H9 (cell line): ENCODE measurements around the gene ABCA7. TPM values are rescaled to one million over a fixed set of nuclear protein-coding genes. Genes with fewer than 3 reads are reported as not detected.

Experiments
- DNase-seq: peaks from one replicate; pipeline ENCODE4 v3.0.0-alpha.2; 2017
- H2AFZ ChIP-seq: one replicate; pipeline ENCODE4 v1.6.1; 2013; ENCODE audit warnings: mild to moderate bottlenecking, low read length, control low read depth, moderate library complexity
- H2AK5ac ChIP-seq: 2 replicates; pipeline ENCODE4 v1.6.1; 2013; ENCODE audit warnings: low read length, control low read depth, mixed read lengths; ENCODE audit not compliant: insufficient read length
- H2BK120ac ChIP-seq: one replicate; pipeline ENCODE4 v1.6.1; 2013; ENCODE audit warnings: low read depth, mild to moderate bottlenecking, low read length, control low read depth, inconsistent platforms; ENCODE audit not compliant: poor library complexity, severe bottlenecking
- H2BK12ac ChIP-seq: 2 replicates; pipeline ENCODE4 v1.6.1; 2013; ENCODE audit warnings: low read length, control low read depth, mixed read lengths, low read depth; ENCODE audit not compliant: insufficient read length
- H2BK15ac ChIP-seq: 2 replicates; pipeline ENCODE4 v1.6.1; 2013; ENCODE audit warnings: low read depth, low read length, control low read depth
- H2BK20ac ChIP-seq: one replicate; pipeline ENCODE4 v1.6.1; 2013; ENCODE audit warnings: low read depth, mild to moderate bottlenecking, low read length, control low read depth, inconsistent platforms; ENCODE audit not compliant: poor library complexity, severe bottlenecking
- H2BK5ac ChIP-seq: 2 replicates; pipeline ENCODE4 v1.6.1; 2013; ENCODE audit warnings: low read length, control low read depth, mixed read lengths; ENCODE audit not compliant: insufficient read length
- H3K14ac ChIP-seq: 2 replicates; pipeline ENCODE4 v1.6.1; 2013; ENCODE audit warnings: low read length, control low read depth; ENCODE audit not compliant: insufficient read depth
- H3K18ac ChIP-seq: 2 replicates; pipeline ENCODE4 v1.6.1; 2013; ENCODE audit warnings: low read depth, mild to moderate bottlenecking, mixed read lengths, low read length, control low read depth; ENCODE audit not compliant: insufficient read length
- H3K23ac ChIP-seq: 2 replicates; pipeline ENCODE4 v1.6.1; 2013; ENCODE audit warnings: low read length, control low read depth, mixed read lengths, low read depth; ENCODE audit not compliant: insufficient read length
- H3K23me2 ChIP-seq: 2 replicates; pipeline ENCODE4 v1.6.1; 2013; ENCODE audit warnings: low read depth, mild to moderate bottlenecking, mixed read lengths, low read length, control low read depth; ENCODE audit not compliant: insufficient read length, poor library complexity, severe bottlenecking
- H3K27ac ChIP-seq: 2 replicates; pipeline ENCODE4 v1.5.1; 2013; ENCODE audit warnings: low read length, control low read depth, mixed read lengths, low read depth; ENCODE audit not compliant: insufficient read length
- H3K27me3 ChIP-seq: 2 replicates; pipeline ENCODE4 v1.6.1; 2013; ENCODE audit warnings: low read length, control low read depth, inconsistent platforms; ENCODE audit not compliant: insufficient read depth
- H3K4ac ChIP-seq: 2 replicates; pipeline ENCODE4 v1.6.1; 2013; ENCODE audit warnings: low read depth, mild to moderate bottlenecking, control low read depth, inconsistent platforms, low read length, moderate library complexity
- H3K4me1 ChIP-seq: 2 replicates; pipeline ENCODE4 v1.6.1; 2013; ENCODE audit warnings: low read length, control low read depth, inconsistent platforms; ENCODE audit not compliant: insufficient read depth
- H3K4me2 ChIP-seq: 2 replicates; pipeline ENCODE4 v1.6.1; 2013; ENCODE audit warnings: low read length, control low read depth, mixed read lengths; ENCODE audit not compliant: insufficient read length, insufficient read depth
- H3K56ac ChIP-seq: 2 replicates; pipeline ENCODE4 v1.6.1; 2013; ENCODE audit warnings: low read depth, mild to moderate bottlenecking, mixed read lengths, low read length, control low read depth; ENCODE audit not compliant: insufficient read length
- H3K79me1 ChIP-seq: 2 replicates; pipeline ENCODE4 v1.6.1; 2013; ENCODE audit warnings: low read depth, mild to moderate bottlenecking, moderate library complexity, low read length, control low read depth, inconsistent platforms; ENCODE audit not compliant: insufficient read depth, poor library complexity, severe bottlenecking
- H3K79me2 ChIP-seq: 2 replicates; pipeline ENCODE4 v1.6.1; 2013; ENCODE audit warnings: low read length, control low read depth, inconsistent platforms; ENCODE audit not compliant: insufficient read depth
- H3K9ac ChIP-seq: 2 replicates; pipeline ENCODE4 v1.6.1; 2013; ENCODE audit warnings: low read length, control low read depth, mixed read lengths; ENCODE audit not compliant: insufficient read length; ENCODE audit errors: extremely low read depth
- H3K9me3 ChIP-seq: one replicate; pipeline ENCODE4 v1.6.1; 2013; ENCODE audit warnings: low read depth, low read length, inconsistent platforms; ENCODE audit not compliant: control insufficient read depth
- H3T11ph ChIP-seq: one replicate; pipeline ENCODE4 v1.6.1; 2013; ENCODE audit warnings: mild to moderate bottlenecking, low read length, control low read depth, inconsistent platforms
- H4K20me1 ChIP-seq: one replicate; pipeline ENCODE4 v1.6.1; 2013; ENCODE audit not compliant: control insufficient read depth, insufficient read length, insufficient read depth
- H4K5ac ChIP-seq: 2 replicates; pipeline ENCODE4 v1.6.1; 2013; ENCODE audit warnings: low read depth, mild to moderate bottlenecking, mixed read lengths, low read length, control low read depth; ENCODE audit not compliant: insufficient read length
- H4K8ac ChIP-seq: replicated peaks from 2 replicates; pipeline ENCODE4 v1.6.1; 2013; ENCODE audit warnings: low read length, control low read depth, mixed read lengths, low read depth; ENCODE audit not compliant: insufficient read length
- H4K91ac ChIP-seq: 2 replicates; pipeline ENCODE4 v1.6.1; 2013; ENCODE audit warnings: low read depth, mild to moderate bottlenecking, moderate library complexity, mixed read lengths, low read length, control low read depth; ENCODE audit not compliant: insufficient read length
- H3K27ac Mint-ChIP-seq, 3 experiments: 2 replicates in 2 of 3; 3 replicates in 1 of 3; pipeline ENCODE4 v1.8.0; 2020 to 2021; ENCODE audit warnings: mixed read lengths in 3 of 3, mild to moderate bottlenecking in 1 of 3, moderate library complexity in 1 of 3
- H3K27me3 Mint-ChIP-seq: 2 replicates; pipeline ENCODE4 v1.8.0; 2021; ENCODE audit warnings: low read depth, mild to moderate bottlenecking, moderate library complexity, mixed read lengths
- H3K36me3 Mint-ChIP-seq, 3 experiments: 2 replicates in 2 of 3; 3 replicates in 1 of 3; pipeline ENCODE4 v1.8.0; 2020 to 2021; ENCODE audit warnings: low read depth in 3 of 3, mixed read lengths in 3 of 3; ENCODE audit not compliant: insufficient read depth in 1 of 3
- H3K4me1 Mint-ChIP-seq, 2 experiments: 2 replicates each; pipeline ENCODE4 v1.8.0; 2020; ENCODE audit warnings: mixed read lengths in 2 of 2
- H3K4me3 Mint-ChIP-seq, 2 experiments: 2 replicates in 1 of 2; 3 replicates in 1 of 2; pipeline ENCODE4 v1.8.0; 2020 to 2021; ENCODE audit warnings: mild to moderate bottlenecking in 2 of 2, mixed read lengths in 2 of 2, moderate library complexity in 1 of 2
- H3K9me3 Mint-ChIP-seq, 2 experiments: 2 replicates in 1 of 2; 3 replicates in 1 of 2; pipeline ENCODE4 v1.8.0; 2020; ENCODE audit warnings: mild to moderate bottlenecking in 2 of 2, mixed read lengths in 2 of 2, moderate library complexity in 1 of 2
- WGBS: extraction: QIAGEN DNeasy Blood & Tissue Kit; methylation state at CpG from one replicate; pipeline ENCODE4 v1.1.7; 2013; ENCODE audit warnings: missing lambda C conversion rate, low lambda C conversion rate, mixed read lengths; ENCODE audit not compliant: insufficient read length; ENCODE audit errors: extremely low coverage; 5-methylcytosine and 5-hydroxymethylcytosine counted together
- total RNA-seq: library from RNA; stranded (reverse); gene quantifications from 2 replicates; pipeline ENCODE4 v1.2.1, GENCODE V29; 2021
- TF ChIP-seq, protein P1 (sequence below): fragments of 200-600 bp; sonication (generic); conservative IDR thresholded peaks from 3 replicates; pipeline ENCODE4 v1.8.0; 2021; ENCODE audit warnings: antibody characterized with exemption, mild to moderate bottlenecking

Gene ABCA7
- total RNA-seq, 1 experiment from 2014 or later: 34.6 TPM

DNA sequence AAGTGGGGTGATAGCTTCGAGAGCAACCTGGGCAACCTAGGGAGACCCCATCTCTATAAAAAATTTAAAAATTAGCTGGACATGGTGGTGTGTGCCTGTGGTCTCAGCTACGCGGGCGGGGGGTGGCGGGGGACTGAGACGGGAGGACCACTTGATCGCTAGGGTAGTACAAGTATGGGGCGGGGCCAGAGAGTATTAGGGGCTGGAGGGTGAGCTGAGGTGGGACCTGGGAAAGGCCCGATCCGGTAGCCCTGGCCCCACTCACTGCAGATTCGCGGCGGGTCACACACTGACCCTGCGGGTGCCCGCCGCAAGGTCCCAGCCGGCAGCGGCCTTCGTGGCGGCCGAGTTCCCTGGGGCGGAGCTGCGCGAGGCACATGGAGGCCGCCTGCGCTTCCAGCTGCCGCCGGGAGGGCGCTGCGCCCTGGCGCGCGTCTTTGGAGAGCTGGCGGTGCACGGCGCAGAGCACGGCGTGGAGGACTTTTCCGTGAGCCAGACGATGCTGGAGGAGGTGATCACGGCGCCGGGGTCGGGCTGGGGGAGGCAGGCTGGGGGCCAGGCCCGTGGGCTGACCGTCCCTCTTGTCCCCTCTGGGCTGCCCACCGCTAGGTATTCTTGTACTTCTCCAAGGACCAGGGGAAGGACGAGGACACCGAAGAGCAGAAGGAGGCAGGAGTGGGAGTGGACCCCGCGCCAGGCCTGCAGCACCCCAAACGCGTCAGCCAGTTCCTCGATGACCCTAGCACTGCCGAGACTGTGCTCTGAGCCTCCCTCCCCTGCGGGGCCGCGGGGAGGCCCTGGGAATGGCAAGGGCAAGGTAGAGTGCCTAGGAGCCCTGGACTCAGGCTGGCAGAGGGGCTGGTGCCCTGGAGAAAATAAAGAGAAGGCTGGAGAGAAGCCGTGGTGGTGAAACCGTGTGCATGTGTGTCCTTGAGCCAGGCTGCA is 25.0 kb downstream of the ABCA7 start:
- Histone ChIP-seq H2BK5ac (no peak overlapping the region), H4K5ac (no peak overlapping the region), H2AFZ (no peak overlapping the region), H4K20me1 (no peaks in the 10 kb centered on the region), H3K79me1 (no peaks in the 10 kb centered on the region), H3K56ac (no peak overlapping the region), H2BK120ac (no peak overlapping the region), H3K9ac (no peak overlapping the region), H3K27me3 (no peaks in the 10 kb centered on the region; the same call in 1 of the 2 replicates), H2BK20ac (no peak overlapping the region), H3K14ac (no peak overlapping the region; the same call in 1 of the 2 replicates), H3K27ac (no peak overlapping the region), H2BK15ac (no peak overlapping the region), H4K8ac (no peak overlapping the region), H3K23me2 (peaks cover 22% of the 10 kb centered on the region), H3K4ac (no peak overlapping the region), H2AK5ac (no peak overlapping the region), H2BK12ac (no peak overlapping the region), H3K23ac (no peak overlapping the region), H3K9me3 (no peaks in the 10 kb centered on the region), H3T11ph (no peak overlapping the region), H3K4me1 (peaks cover 5% of the 10 kb centered on the region; the same call in 1 of the 2 replicates), H3K79me2 (no peaks in the 10 kb centered on the region), H4K91ac (no peak overlapping the region), H3K18ac (no peak overlapping the region), H3K4me2 (peak overlapping the region; percentile 23)
- Mint-ChIP-seq H3K27ac (no peak overlapping the region), H3K36me3 (peaks cover 0 to 2% (median 0%) of the 10 kb centered on the region in 3 experiments; a peak in 1 of 7 replicates), H3K4me3 (peak overlapping the region; percentile 59 to 80), H3K4me1 (peaks cover 11 to 35% of the 10 kb centered on the region in 2 experiments), H3K27me3 (peaks cover 31% of the 10 kb centered on the region), H3K9me3 (no peaks in the 10 kb centered on the region)
- peak; percentile 81 for DNase-seq
- TF ChIP-seq, protein P1, sequence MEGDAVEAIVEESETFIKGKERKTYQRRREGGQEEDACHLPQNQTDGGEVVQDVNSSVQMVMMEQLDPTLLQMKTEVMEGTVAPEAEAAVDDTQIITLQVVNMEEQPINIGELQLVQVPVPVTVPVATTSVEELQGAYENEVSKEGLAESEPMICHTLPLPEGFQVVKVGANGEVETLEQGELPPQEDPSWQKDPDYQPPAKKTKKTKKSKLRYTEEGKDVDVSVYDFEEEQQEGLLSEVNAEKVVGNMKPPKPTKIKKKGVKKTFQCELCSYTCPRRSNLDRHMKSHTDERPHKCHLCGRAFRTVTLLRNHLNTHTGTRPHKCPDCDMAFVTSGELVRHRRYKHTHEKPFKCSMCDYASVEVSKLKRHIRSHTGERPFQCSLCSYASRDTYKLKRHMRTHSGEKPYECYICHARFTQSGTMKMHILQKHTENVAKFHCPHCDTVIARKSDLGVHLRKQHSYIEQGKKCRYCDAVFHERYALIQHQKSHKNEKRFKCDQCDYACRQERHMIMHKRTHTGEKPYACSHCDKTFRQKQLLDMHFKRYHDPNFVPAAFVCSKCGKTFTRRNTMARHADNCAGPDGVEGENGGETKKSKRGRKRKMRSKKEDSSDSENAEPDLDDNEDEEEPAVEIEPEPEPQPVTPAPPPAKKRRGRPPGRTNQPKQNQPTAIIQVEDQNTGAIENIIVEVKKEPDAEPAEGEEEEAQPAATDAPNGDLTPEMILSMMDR: peak; percentile 89
- no CpG with 5 or more reads among the region's 60 CpGs for WGBS
